Measurements from ENCODE around the gene SLAMF1. TPM values are rescaled to one million over a fixed set of nuclear protein-coding genes. Genes with fewer than 3 reads are reported as not detected.
"Not testable (repeated sequence)": the region's sequence is repeated elsewhere in the genome, so short reads cannot be mapped to it uniquely, and the experiment has no call there.

SLAMF1 gene
- total RNA-seq, 1 donor from 2014 or later: 6.9 TPM

DNA sequence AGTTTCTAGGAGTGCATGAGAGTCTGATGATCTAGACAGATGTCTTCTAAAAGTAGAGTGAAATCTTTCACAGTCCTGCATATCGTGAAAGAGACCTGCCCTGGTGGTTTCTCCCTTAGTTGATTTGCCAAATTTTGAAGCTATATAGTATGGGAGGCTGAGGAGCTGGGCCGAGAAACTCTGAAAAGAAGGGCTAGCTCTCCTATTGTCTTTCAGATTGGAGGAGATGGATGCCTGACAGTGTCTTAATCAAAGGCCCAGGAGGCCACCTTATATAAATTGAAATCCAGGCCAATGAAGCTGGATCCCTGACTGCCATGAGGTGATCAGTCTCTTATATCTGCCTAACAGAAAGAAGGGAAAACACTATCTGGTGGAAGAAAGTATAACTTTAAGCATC lies 49.1 kb downstream of the SLAMF1 start:
- no peak for DNase-seq (ENCODE audit: extremely low spot score in 2 of 2)
- Histone ChIP-seq H3K9me3 (no peaks in the 10 kb centered on the region), H3K4me1 (no peaks in the 10 kb centered on the region), H3K27me3 (no peaks in the 10 kb centered on the region), H3K36me3 (no peaks in the 10 kb centered on the region), H3K27ac (no peak overlapping the region), H3K4me3 (no peak overlapping the region)
- no peak for TF ChIP-seq POLR2A (IDR thresholded peaks at IDR 0.05)
- TF ChIP-seq, protein P1, sequence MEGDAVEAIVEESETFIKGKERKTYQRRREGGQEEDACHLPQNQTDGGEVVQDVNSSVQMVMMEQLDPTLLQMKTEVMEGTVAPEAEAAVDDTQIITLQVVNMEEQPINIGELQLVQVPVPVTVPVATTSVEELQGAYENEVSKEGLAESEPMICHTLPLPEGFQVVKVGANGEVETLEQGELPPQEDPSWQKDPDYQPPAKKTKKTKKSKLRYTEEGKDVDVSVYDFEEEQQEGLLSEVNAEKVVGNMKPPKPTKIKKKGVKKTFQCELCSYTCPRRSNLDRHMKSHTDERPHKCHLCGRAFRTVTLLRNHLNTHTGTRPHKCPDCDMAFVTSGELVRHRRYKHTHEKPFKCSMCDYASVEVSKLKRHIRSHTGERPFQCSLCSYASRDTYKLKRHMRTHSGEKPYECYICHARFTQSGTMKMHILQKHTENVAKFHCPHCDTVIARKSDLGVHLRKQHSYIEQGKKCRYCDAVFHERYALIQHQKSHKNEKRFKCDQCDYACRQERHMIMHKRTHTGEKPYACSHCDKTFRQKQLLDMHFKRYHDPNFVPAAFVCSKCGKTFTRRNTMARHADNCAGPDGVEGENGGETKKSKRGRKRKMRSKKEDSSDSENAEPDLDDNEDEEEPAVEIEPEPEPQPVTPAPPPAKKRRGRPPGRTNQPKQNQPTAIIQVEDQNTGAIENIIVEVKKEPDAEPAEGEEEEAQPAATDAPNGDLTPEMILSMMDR (IDR thresholded peaks at IDR 0.05): no peak
- no peak for TF ChIP-seq POLR2AphosphoS5 (IDR thresholded peaks at IDR 0.05; ENCODE audit: insufficient read depth in 1 of 2, low read depth in 1 of 2)
- intact Hi-C loops (cut with DNase I): no loop called here

DNA sequence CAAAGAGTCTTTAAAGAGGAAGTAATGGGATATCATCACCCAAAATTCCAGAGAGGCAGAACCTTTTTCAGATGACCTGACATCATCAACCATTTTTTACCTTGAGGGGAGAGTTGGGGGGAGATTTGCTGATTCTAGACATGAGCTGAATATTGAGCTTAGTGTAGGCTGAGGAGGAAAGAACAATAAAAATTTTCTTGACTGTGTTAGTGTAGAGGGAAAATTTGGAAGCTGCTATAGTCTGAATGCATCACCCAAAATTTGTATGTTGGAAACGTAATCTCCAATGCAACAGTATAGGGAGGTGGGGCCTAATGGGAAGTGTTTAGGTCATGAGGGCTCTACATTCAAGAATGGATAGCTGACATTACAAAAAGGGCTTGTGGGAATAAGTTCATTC lies 49.8 kb downstream of the SLAMF1 start:
- intact Hi-C loops (cut with DNase I): no loop called here
- no peak for DNase-seq (ENCODE audit: extremely low spot score in 2 of 2)
- Histone ChIP-seq H3K4me1 (no peaks in the 10 kb centered on the region), H3K27me3 (no peaks in the 10 kb centered on the region), H3K36me3 (no peaks in the 10 kb centered on the region), H3K9me3 (no peaks in the 10 kb centered on the region), H3K27ac (no peak overlapping the region), H3K4me3 (no peak overlapping the region)
- TF ChIP-seq POLR2AphosphoS5 (IDR thresholded peaks at IDR 0.05; ENCODE audit: insufficient read depth in 1 of 2, low read depth in 1 of 2) (no peak), POLR2A (IDR thresholded peaks at IDR 0.05) (no peak)
- TF ChIP-seq, protein P1 (IDR thresholded peaks at IDR 0.05): no peak

GRCh38 chr1:160590488-160590887 lies 56.4 kb downstream of the SLAMF1 start:
- H3K27ac ChIP-seq: no peak overlapping the region
- H3K36me3 ChIP-seq: no peaks in the 10 kb centered on the region
- H3K4me3 ChIP-seq: no peak overlapping the region
- H3K9me3 ChIP-seq: no peaks in the 10 kb centered on the region
- TF ChIP-seq, protein P1 (IDR thresholded peaks at IDR 0.05): no peak
- TF ChIP-seq POLR2AphosphoS5 (IDR thresholded peaks at IDR 0.05; ENCODE audit: insufficient read depth in 1 of 2, low read depth in 1 of 2) (no peak), POLR2A (IDR thresholded peaks at IDR 0.05) (no peak)
- no peak for DNase-seq (ENCODE audit: extremely low spot score in 2 of 2)
- intact Hi-C loops (cut with DNase I): no loop called here
- H3K4me1 ChIP-seq: no peaks in the 10 kb centered on the region
- no peaks in the 10 kb centered on the region for H3K27me3 ChIP-seq

DNA sequence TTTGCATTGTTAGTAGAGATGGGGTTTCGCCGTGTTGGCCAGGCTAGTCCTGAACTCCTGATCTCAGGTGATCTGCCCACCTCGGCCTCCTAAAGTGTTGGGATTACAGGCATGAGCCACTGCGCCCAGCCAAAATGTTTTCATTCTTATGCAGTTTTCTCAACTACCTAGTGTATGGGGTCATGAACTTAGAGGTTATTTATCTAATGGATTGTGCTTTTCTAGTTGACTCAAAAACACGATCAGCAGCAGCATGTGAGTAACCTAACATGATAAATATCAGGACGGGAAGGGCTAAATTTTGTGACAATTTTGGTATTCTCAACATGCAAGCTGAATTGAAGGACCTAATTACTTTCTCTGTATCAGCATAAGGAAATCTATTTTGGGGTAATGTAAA lies 58.4 kb downstream of the SLAMF1 start:
- Histone ChIP-seq H3K27me3 (no peaks in the 10 kb centered on the region), H3K27ac (no peak overlapping the region), H3K9me3 (no peaks in the 10 kb centered on the region), H3K4me3 (no peak overlapping the region), H3K4me1 (no peaks in the 10 kb centered on the region), H3K36me3 (no peaks in the 10 kb centered on the region)
- no peak for DNase-seq (ENCODE audit: extremely low spot score in 2 of 2)
- TF ChIP-seq, protein P1 (IDR thresholded peaks at IDR 0.05): no peak
- TF ChIP-seq POLR2A (IDR thresholded peaks at IDR 0.05) (no peak), POLR2AphosphoS5 (IDR thresholded peaks at IDR 0.05; ENCODE audit: insufficient read depth in 1 of 2, low read depth in 1 of 2) (no peak)
- intact Hi-C loops (cut with DNase I): no loop called here

DNA sequence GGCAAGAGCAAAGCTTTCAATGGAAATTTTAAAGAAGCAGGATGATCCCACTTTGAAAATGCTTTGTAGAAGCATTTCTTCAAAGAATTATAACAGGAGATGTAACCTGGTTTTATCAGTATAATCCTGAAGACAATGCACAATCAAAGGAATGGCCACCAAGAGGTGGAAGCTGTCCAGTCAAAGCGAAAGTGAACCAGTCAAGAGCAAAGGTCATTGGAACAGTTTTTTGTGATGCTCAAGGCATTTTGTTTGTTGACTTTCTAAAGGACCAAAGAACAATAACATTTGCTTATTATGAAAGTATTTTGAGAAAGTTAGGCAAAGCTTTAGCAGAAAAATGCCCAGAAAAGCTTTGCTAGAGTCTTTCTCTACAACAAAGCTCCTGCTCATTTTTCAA lies 62.1 kb downstream of the SLAMF1 start:
- no peaks in the 10 kb centered on the region for H3K36me3 ChIP-seq
- TF ChIP-seq POLR2A (IDR thresholded peaks at IDR 0.05) (no peak), POLR2AphosphoS5 (IDR thresholded peaks at IDR 0.05; ENCODE audit: insufficient read depth in 1 of 2, low read depth in 1 of 2) (no peak)
- TF ChIP-seq, protein P1 (IDR thresholded peaks at IDR 0.05): no peak
- no peak overlapping the region for H3K4me3 ChIP-seq
- no peaks in the 10 kb centered on the region for H3K27me3 ChIP-seq
- no peaks in the 10 kb centered on the region for H3K4me1 ChIP-seq
- DNase-seq (ENCODE audit: extremely low spot score in 2 of 2): no peak
- no peak overlapping the region for H3K27ac ChIP-seq
- no peaks in the 10 kb centered on the region for H3K9me3 ChIP-seq
- intact Hi-C loops (cut with DNase I): no loop called here

GRCh38 chr1:160582976-160583375 lies 63.9 kb downstream of the SLAMF1 start:
- H3K9me3 ChIP-seq; DNase-seq (ENCODE audit: extremely low spot score in 2 of 2); H3K36me3 ChIP-seq; H3K4me3 ChIP-seq; intact Hi-C loops (cut with DNase I); H3K27ac ChIP-seq; H3K4me1 ChIP-seq; H3K27me3 ChIP-seq: not testable (repeated sequence)

Measured in vagina (tissue), 2 donors.